Measurements from ENCODE around the gene ADH1B. TPM values are rescaled to one million over a fixed set of nuclear protein-coding genes. Genes with fewer than 3 reads are reported as not detected.
"Not testable (repeated sequence)": the region's sequence is repeated elsewhere in the genome, so short reads cannot be mapped to it uniquely, and the experiment has no call there.

ADH1B gene
- total RNA-seq: not detected in 2 replicates

DNA sequence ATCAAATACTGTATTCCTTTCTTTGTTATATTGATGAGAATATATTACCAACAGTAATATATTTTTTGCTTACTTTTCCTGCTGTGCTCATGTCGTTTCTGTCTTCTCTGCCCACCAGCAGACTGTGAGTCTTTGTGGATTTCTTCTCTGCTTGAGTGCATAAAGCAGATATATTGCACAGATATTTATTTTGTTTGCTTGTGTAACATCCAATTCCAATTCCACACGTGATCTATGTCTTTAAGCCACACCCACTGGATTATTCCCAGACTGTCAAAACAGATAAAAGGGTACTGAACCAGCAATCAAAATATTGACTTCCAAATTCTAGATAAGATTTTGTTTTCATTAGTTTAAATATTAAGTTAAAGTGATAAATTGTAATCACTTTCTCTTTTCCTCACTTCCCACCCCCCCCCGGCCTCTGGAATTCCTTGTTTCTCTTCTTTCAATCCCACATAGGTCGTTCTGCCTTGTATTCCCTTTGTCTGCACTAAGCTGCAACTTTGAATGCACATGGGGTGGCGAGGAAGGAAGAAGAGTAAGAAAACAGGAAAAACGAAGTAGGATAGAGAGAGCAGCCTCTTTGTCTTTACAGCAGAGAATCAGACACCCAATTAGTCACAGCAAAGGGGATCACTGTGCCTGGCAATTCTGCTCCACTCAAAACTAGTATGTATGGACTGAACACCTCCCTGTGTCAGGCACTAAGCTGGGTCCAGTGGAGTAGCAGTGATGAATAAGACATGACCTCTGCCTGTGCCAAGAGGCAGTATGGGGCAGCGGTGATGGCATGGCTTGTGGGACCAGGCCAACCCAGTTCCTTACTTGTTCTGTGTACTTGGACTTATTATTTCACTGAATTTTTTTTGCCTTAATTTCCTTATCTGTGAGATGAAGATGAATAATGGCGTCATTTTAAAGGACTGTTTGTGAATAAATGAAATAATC is at the start of gene ADH1B:
ADH1B (minus strand) TSS at position 161 of the 951 bp plus-strand sequence; CDS start at position 91, 70 bp downstream.
- ChIA-PET POLR2A (no interaction called here), CTCF (no interaction called here)
- DNase-seq (no peak), ATAC-seq (ENCODE audit: low read depth) (no peak)
- Mint-ChIP-seq H3K9me3 (no peaks in the 10 kb centered on the region), H3K27me3 (no peaks in the 10 kb centered on the region), H3K27ac (no peak within 1 kb of the TSS), H3K36me3 (ENCODE audit: low read depth) (no peaks in the 10 kb centered on the region), H3K4me3 (no peak within 1 kb of the TSS), H3K4me1 (no peaks in the 10 kb centered on the region)
- intact Hi-C loops (cut with micrococcal nuclease): no loop called here
- no peak for TF ChIP-seq CTCF (IDR thresholded peaks at IDR 0.05)

DNA sequence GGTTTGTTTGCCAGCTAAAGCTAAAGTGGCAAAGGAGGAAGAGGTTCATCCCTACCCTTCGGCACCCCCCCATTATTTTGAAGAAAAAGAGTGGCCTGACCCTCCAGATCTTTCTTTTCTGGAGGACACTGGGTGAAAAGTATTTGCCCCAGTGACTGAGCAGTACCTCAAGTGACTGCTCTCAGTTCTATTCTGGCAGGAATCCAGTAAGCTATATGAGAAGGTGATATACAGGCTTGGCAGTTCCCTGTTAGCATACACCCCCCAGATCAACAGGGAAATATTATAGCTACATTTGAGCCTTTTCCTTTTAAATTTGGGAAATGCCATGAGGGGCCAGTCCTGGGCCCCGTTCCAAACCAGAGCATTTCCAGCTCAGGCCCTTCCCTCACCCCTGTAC is 46.6 kb upstream of the ADH1B start:
- H3K27ac Mint-ChIP-seq; DNase-seq; H3K36me3 Mint-ChIP-seq (ENCODE audit: low read depth); H3K4me1 Mint-ChIP-seq; intact Hi-C loops (cut with micrococcal nuclease); ATAC-seq (ENCODE audit: low read depth); H3K27me3 Mint-ChIP-seq; H3K9me3 Mint-ChIP-seq; CTCF ChIA-PET; H3K4me3 Mint-ChIP-seq; POLR2A ChIA-PET: not testable (repeated sequence)

DNA sequence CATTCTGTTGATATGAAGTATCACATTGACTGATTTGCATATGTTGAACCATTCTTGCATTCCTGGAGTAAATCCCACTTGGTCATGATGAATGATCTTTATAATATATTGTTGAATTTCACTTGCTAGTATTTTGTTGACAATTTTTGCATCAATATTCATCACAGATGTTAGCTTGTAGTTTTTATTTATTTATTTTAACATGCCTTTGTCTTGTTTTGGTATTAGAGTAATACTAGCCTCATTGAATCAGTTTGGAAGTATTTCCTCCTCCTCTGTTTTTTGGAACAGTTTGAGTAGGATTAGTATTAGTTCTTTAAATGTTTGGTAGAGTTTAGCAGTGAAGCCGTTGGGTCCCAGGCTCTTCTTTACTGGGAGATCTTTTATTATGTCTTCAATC is 45.3 kb upstream of the ADH1B start:
- no peak for DNase-seq
- no peak for ATAC-seq (ENCODE audit: low read depth)
- no peaks in the 10 kb centered on the region for H3K4me1 Mint-ChIP-seq
- CTCF ChIA-PET: no interaction called here
- no peak for TF ChIP-seq CTCF (IDR thresholded peaks at IDR 0.05)
- POLR2A ChIA-PET: no interaction called here
- no peak overlapping the region for H3K4me3 Mint-ChIP-seq
- H3K9me3 Mint-ChIP-seq: peaks cover 6% of the 10 kb centered on the region
- no peak overlapping the region for H3K27ac Mint-ChIP-seq
- intact Hi-C loops (cut with micrococcal nuclease): no loop called here
- H3K27me3 Mint-ChIP-seq: peaks cover 7% of the 10 kb centered on the region
- no peaks in the 10 kb centered on the region for H3K36me3 Mint-ChIP-seq (ENCODE audit: low read depth)

- DNase-seq (no peak), ATAC-seq (ENCODE audit: low read depth) (no peak)
- Mint-ChIP-seq H3K9me3 (peaks cover 6% of the 10 kb centered on the region), H3K36me3 (ENCODE audit: low read depth) (no peaks in the 10 kb centered on the region), H3K27me3 (peaks cover 5% of the 10 kb centered on the region), H3K27ac (no peak overlapping the region), H3K4me1 (no peaks in the 10 kb centered on the region), H3K4me3 (no peak overlapping the region)
- CTCF ChIA-PET: no interaction called here
- no peak for TF ChIP-seq CTCF (IDR thresholded peaks at IDR 0.05)
- intact Hi-C loops (cut with micrococcal nuclease): no loop called here
- POLR2A ChIA-PET: no interaction called here
Measured at GRCh38 chr4:99362768-99363167, 41.6 kb upstream of the ADH1B start.

- ATAC-seq (ENCODE audit: low read depth) (no peak), DNase-seq (no peak)
- intact Hi-C loops (cut with micrococcal nuclease): no loop called here
- ChIA-PET CTCF (no interaction called here), POLR2A (no interaction called here)
- Mint-ChIP-seq H3K36me3 (ENCODE audit: low read depth) (no peaks in the 10 kb centered on the region), H3K4me1 (no peaks in the 10 kb centered on the region), H3K4me3 (no peak overlapping the region), H3K27me3 (no peaks in the 10 kb centered on the region), H3K27ac (no peak overlapping the region), H3K9me3 (peaks cover 6% of the 10 kb centered on the region)
- no peak for TF ChIP-seq CTCF (IDR thresholded peaks at IDR 0.05)
Measured at GRCh38 chr4:99361899-99362275, 40.7 kb upstream of the ADH1B start.
